HG02943 (cell line): ENCODE data around the gene UBTF.

Experiments used
- ATAC-seq: cut with Tn5 transposase; IDR thresholded peaks from one replicate; pipeline ENCODE4 v1.9.1; 2021; ENCODE audit warnings: mild to moderate bottlenecking, low read depth, moderate library complexity; ENCODE audit not compliant: unreplicated experiment

The UBTF gene

DNA sequence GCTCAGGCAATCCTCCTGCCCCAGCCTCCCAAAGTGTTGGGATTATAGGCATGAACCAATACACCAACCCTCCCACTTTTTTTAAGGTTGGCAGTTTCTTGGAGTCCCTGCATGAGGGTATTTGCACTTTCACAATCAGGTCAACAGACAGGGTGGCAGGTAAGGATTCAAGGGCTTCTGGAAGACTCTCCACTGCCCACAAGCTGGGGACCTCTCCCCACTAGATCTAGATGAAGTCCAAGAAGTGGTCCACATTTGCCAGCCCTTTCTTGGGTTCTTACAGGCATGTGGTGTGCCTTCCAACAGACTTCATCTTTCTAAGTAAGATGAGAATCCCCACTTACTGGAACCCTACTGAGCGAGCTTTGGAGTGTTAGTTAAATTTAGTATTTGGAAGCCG lies 45.0 kb downstream of the UBTF start:
- no peak for ATAC-seq

DNA sequence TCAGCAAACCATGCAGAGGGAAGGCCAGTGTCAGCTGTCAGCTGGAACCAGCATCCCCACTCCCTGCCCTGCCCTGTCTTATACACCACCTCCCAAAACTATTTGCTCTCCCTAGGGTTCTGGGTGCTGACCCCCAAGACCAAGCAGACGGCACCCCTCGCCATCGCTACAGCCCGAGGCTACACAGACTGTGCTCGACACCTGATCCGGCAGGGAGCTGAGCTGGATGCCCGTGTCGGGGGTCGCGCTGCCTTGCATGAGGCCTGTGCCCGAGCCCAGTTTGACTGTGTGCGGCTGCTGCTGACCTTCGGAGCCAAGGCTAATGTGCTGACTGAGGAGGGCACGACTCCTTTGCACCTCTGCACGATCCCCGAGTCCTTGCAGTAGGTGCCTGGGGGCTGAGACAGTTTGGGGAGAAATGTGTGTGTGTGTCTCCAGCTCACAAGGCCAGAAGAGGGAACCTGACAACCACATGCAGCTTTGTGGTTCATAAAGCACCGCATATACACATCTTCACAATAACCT lies 47.5 kb downstream of the UBTF start:
- no peak for ATAC-seq

DNA sequence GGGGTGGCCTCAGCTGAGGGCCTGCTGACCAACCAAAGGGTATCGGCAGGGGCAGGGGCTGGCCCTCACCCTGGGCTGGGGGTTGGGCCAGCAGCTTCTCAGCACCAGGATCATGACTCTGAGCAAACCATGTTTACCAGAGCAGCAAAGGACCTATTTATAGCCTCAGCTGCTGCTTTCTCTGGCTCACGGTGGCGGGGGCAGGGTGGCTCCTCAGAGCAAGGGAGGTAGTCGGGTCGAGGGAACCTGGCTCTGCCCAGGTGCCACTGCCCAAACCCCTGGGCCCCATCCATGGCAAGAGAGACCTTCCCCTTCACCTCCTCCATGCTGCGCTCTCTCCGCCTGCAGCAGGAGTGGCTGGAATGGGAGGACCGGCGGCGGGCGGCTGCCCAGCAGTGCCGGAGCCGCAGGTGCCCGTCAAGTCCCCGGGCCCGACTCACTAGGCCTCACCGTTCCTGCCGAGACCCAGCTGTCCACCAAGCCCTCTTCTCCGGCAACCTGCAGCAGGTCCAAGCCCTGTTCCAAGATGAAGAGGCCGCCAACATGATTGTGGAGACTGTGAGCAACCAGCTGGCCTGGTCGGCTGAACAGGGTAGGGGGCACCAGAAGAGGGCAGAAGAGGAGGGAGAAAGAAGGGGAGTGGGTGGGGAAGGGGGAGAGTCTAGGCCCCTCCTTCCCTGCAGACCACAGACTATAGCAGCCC lies 48.8 kb downstream of the UBTF start, which contains the start of gene ASB16:
ASB16 (plus strand) TSS at position 206 of the 703 bp plus-strand sequence; CDS start at position 292, 86 bp downstream.
- ATAC-seq = no peak

DNA sequence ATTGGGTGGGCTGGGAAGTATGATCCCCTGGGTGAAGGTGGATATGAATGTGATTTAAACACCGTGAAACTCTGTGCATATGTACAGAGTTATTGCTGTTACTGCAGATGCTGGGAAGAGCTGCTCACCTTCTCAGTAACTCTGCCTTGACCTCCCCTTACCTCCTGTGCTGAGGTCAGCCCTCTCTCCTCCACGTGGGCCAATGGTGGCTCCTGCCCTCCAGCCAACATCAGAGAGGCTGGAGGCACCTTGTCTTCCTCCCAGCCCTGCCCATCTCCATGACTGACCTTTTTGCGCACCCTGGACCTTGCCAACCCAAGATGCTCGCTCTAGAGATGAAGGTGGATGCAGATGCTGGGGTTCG lies 49.4 kb downstream of the UBTF start:
- ATAC-seq = no peak

DNA sequence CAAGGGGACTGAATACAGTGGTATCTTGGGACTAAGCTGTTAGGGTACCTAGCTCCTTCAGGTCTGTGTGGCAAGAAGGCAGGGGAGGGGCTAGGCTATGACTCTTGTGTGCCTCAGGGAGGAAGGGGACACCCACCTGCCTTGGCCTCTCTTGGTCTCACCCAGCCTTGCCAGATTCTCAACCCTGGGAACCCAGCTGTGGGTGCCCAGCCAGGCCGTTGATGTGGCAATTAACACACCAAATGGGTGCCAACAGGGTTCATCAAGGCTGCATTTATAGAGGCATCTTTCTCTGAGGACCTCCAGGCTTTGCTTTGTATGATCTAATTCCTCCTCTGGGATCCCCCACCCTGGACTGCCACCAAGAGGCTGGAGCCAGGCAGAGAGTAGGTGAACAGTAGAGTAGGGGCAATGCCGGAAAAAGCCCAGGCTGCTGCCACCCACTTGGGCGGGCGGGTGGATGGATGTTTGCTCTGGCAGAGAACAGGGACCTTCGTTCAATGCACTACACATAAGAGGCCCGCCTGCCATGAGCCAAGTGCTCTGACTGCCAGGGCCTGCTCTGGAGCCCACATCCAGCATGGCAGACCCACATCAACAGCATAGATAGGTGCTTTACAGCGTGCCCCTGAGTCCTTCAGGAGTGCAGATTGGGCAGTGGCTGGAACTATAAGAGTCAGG lies 52.2 kb downstream of the UBTF start:
- ATAC-seq = no peak

DNA sequence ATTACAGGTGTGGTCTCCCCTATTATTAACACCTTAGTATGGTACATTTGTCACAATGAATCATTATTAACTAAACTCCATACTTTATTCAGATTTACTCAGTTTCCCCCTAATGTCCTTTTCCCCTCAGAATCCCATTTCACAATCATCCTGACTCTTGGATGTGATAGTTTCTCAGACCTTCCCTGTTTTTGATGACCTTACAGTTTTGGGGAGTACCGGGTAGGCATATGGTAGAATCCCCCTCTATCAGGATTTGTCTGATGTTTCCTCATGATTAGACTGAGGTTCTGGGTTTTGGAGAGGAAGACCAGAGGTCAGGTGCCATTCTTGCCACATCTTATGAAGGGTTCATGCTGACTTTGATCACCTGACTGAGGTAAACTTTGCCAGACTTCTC lies 55.0 kb downstream of the UBTF start:
- ATAC-seq = no peak

DNA sequence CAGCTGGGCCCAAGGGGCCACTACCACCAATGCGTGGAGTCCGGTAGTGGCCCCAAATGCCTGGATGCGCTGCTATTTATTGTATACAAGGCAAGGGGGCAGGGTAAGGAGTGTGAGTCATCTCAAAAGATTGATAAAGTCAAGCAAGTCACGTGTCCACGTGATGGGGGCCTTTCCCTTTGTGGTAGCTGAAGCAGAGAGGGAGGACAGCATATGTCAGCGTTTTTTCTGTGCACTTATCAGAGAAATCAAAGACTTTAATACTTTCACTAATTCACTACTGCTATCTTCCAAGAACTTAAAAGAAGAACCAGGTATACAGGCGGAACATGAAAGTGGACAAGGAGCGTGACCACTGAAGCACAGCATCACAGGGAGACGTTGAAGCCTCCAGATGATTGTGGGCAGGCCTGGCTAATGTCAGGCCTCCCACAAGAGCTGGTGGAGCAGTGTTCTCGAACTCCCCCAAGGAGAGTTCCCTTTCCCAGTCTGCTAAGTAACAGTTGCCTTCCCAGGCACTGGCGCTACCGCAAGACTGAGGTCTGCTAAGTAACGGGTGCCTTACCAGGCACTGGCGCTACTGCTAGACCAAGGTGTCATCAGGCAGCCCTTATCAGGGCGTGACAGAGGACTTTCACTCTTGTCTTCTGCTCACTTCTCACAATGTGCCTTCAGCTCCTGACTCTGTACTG lies 59.8 kb downstream of the UBTF start:
- ATAC-seq = no peak

DNA sequence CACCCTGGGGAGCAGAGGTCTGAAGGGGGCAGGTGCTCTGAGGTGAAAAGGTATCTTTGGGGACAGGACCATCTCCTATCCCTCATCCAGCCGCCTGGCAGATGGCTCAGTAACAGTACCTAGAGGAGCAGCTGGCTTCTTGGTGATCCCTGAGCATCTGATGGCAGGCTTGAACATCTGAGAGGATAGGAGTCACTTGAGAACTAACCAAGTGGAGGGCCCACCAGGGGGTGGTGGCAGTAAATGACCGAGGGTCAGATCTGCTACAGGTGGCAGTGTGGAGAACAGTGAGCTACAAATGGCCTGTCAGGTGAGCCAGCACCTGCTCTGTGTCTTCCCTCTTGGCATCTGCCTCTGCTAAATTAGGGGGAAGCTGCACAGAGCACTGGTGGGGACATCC lies 64.0 kb downstream of the UBTF start:
- no peak for ATAC-seq
